GM08714 (cell line): Measurements from ENCODE around the gene SH3RF3.
"Not testable (repeated sequence)": the region's sequence is repeated elsewhere in the genome, so short reads cannot be mapped to it uniquely, and the experiment has no call there.

ENCODE experiments used
- H3K4me3 ChIP-seq: fragments of 200-500 bp; sonication (Bioruptor generic); 2 replicates; pipeline ENCODE4 v1.5.1; 2014; ENCODE audit warnings: mild to moderate bottlenecking, low read length, inconsistent platforms
- ZNF274 ChIP-seq: IDR thresholded peaks from 2 replicates; pipeline ENCODE4 v1.6.1; 2012; ENCODE audit warnings: mild to moderate bottlenecking, low read depth, low read length

Gene SH3RF3

DNA sequence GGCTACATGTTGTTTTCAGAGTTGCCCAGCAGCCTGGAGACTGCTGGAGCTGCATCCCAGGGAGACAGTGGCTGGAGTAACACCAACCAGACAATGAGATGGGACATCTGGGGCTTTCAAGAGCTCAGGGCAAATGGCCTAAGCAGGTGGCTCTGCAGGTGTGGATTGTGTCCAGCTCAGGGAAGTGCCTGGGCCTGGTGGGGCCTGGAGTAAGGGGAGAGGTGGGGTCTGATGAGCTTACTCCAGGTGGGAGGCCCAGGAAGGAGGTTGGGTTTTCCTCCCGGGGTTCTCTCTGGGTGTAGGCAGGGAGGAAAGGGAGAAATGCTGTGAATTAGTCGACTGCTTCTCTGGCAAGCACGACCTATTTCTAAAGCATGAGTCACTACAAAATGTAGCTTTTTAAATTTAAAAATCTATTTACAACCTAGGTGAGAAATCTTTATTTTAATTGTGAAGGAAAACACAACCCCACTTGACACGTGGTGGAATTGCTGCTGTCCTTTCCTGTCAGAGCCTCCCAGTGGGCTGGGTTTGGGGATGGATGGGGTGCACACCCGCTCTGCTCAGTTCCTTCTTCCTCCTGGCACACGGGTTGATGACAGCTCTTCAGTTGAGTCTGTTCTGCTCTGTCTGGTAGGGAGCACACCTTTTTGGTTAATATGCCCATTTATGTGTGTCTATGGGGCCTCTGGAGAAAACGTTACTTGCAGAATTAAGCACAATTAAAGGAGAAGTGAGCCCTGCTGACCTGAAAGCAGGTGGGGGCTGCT, 81.6 kb downstream of the SH3RF3 start:
- no peak for TF ChIP-seq ZNF274
- H3K4me3 ChIP-seq, result no peak overlapping the region

DNA sequence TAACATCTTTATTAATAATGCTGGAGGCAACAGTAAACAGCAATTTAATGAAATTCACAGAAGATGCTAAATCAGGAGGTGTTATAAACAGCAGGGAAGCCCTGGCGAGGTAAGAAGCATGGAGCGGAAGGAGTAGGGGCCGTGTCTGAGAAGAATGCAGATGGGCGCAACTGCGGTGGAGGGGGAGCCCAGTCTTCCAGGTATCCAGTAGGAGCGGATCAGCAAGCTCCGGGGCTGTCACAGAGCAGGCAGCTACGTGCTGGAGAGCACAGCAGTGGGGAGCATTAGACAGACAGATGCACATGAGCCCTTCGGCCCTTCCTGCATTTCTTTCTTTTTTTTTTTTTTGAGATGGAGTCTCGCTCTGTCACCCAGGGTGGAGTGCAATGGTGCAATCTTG, 82.3 kb downstream of the SH3RF3 start:
- H3K4me3 ChIP-seq, result no peak overlapping the region
- no peak for TF ChIP-seq ZNF274

DNA sequence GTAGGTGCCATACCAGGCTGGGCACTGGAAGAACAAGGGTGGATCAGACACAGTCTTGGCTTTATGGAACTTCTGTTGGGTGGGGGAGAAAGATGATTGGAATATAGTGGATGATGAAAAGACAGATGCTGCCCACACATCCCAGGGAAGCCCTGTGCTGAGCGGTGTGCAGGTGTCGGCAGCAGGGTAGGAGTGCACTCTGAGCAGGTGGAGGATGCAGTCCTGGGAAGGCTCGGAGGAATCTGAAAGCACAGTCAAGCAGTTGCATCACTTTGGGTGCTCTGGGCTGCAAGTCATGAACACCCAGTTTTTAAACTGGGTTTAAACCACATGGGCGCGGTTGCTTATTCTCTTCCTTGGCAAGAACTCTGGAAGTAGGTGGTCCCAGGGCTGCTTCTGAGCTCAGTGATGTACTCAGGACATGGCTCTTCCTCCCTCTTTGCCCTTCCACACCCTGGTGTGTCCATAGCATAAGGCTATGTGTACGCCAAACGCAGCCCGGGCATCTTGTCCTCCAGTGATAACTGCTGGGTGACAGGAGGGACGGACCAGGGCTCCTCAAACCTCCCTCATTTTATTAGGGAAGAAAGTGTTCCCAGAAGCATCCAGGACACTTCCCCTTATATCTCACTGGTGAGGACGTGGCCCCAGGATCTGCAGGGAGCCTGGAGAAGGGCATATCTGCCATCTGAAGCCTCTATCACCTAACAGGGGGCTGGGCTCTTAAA, 84.0 kb downstream of the SH3RF3 start:
- no peak overlapping the region for H3K4me3 ChIP-seq
- no peak for TF ChIP-seq ZNF274

DNA sequence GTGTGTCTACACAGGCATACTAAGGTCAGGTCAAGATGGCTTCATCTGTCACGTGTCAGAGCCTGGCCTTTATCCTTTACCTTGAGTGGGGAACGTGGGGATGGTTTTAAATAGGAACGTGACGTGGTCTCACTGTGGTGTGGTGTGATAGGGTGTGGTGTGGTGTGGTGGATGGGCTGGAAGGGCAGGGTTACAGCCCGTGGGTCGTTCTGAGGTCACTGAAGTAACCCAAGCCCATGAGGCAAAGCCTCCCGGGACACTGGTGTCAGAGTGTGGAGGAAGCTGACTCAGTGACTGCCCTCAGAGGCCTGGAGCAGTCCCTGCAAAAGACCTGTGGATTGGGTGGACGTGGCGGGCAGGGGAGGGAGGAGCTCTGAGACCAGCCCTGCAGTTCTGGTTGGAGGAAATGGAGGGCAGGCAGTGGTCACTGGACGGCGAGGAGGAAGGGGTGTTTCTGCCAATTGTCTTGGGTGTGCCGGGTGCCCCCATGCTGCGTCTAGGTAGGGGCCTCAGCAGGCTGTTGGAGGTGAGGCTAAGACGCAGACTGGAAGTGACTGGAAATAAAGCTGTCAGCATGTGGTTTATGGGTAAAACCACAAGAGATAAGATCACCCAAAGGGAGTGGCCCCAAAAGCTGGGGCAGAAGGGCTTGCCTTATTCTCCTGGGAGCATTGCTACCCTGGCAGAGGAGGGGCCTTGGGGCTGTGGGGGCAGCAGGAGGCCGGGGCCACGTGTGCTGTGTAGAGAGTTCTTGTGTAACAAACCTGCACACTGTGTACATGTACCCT, 84.8 kb downstream of the SH3RF3 start:
- H3K4me3 ChIP-seq, result no peak overlapping the region
- no peak for TF ChIP-seq ZNF274

DNA sequence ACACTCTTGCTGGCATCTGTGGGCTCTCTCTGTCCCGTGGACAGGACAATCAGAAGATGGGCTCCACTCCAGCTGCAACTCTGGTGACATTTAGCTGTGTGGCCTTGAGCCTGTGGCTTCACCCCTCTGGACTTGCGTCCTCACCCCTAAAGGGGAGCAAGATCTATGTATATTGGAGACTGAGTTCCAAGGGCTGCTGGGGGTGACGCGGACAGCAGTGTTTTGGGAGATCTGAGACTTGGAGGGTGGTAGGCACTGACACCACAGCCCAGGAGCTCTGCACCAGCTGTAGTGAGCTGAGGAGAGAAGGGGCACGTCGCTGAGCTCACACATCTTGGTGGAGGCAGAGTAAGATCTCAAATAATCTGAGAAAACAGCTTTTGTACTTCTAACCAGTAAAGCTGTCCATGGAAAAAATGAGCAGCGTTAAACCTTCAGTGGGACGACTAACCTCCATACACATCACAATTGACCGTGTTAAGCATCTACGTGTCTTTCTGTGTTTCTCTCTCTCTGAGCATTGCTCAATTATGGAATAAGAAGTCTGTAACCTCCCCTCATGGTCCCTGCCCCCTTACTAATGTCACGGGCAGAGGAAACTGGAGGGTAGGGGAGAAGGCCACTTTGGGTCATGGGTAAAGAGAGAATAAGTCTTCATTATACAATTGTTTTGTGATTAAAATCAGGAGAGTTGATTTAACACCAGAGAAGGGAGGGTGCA, 85.8 kb downstream of the SH3RF3 start:
- no peak overlapping the region for H3K4me3 ChIP-seq

DNA sequence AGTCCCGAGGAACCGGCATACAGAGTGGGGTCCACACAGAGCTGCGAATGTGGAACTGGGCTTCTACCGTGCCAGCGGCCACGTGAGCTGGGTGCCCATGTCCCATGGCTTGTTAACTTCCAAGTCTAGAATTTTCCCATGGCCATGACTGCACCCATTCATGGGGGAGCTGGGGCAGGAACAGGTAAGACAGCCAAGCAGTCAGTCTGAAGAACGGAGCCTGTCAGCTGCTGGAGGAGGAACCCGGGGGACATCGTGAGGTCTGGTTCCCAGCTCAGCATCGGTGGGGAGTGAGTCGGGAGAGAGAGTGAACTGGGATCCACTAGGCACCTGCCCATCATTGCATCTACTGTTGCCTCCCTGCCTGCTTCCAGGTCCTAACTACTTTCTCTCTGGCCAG, 86.9 kb downstream of the SH3RF3 start:
- no peak overlapping the region for H3K4me3 ChIP-seq
- TF ChIP-seq ZNF274, result no peak

More for the DNA sequence above, 85.8 kb downstream of the SH3RF3 start:
- TF ChIP-seq ZNF274, result no peak

DNA sequence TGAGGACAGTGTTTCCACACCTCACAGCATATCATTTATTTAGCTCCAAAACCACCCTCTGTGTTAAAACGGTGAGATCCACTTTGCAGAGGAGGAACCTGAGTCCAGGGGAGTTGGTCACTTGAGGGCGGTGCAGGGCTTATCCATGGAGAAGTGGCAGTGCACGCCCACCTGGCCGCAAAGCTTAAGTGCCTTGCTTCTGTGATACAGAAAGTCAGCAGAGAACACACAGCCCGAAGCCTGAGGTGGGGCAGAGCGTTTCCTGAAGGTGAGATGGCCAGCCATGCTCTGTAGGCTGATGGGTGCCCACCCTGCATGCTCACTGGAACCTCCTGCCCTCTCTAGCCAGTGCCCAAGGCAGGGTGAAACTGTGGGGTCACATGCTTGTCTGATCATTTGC, 87.3 kb downstream of the SH3RF3 start:
- no peak overlapping the region for H3K4me3 ChIP-seq
- no peak for TF ChIP-seq ZNF274

DNA sequence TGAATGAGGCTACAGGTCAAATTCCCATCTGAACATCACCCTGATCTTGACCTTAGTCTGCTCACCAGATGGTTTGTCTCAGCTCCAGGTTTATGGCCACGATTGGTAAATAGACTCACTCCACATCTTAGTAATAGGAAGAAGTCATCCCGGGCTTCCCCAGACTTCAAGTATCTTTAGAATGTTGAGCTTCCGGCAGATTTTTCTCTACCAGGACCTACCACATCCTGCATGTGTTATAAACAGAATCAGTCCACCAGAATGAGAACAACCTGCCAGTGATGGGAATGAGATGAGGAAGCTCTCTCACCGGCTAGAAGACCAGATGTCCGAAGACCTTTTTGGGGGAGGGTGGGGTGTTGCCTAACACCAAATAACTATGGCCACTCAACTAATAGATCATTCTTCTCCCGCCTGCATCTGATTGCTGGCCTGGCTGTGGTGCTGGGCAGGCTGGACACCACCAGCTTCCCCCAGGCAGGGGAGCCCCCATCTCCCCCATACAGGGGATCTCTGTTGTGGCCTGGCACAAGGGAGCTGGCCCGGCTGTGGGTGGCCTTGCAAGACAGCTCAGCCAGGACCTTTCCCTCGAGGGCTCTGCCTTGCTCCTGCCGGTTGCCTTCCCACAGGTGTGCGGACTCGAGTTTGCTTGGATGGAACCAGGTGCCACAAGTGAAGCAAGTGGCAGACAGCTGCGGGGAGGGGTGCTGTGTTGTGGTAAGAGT, 88.5 kb downstream of the SH3RF3 start:
- H3K4me3 ChIP-seq, result no peak overlapping the region
- no peak for TF ChIP-seq ZNF274

DNA sequence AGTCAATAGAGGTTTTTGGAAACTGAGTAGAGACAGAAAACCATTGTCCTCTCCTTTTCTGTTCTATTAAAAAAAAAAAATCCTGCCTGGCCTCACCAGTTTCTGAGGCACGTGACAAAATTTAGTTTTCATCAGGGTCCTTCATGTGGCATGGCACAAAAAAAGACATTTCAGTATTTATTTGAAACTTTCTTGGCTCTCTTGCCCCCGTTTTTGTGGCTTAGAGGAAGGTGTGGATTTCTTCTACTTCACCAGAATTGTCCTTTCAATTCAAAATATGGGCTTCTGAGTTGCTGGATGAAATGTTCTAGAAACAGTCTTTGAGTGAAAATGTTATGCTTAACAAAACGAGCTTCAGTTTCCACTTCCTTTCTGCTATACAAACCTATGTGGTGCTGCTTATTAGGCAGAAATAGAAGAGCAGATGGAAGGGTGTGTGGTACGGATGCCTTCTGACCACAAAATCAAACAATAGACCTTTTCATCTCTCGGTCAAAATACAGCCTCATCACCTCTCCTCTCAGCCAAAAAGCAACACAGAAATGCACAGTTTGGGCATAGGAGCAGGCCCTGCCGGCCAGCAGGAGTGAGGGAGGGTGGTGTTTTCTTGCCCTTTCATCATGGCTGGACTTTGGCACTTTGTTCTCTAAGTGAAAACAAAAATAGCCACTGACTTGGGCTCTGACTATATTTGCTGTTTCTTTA, 89.2 kb downstream of the SH3RF3 start:
- no peak overlapping the region for H3K4me3 ChIP-seq
- TF ChIP-seq ZNF274, result no peak

DNA sequence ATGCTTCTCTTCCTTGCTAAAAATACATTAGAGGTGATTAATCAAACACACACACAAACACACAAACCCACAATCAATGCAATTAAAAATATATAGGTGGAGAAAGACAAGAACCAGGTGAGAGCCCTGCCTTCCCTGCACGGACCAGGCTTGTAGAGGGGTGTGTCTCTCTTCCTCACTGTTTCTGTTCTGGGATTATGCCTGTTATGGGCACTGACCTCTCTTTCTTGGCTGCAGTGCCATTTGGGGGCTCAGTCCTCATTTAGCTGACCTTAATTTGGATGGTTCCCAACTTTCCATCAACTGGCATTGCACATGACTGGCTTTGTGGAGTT, 89.8 kb downstream of the SH3RF3 start:
- no peak for TF ChIP-seq ZNF274
- no peak overlapping the region for H3K4me3 ChIP-seq

DNA sequence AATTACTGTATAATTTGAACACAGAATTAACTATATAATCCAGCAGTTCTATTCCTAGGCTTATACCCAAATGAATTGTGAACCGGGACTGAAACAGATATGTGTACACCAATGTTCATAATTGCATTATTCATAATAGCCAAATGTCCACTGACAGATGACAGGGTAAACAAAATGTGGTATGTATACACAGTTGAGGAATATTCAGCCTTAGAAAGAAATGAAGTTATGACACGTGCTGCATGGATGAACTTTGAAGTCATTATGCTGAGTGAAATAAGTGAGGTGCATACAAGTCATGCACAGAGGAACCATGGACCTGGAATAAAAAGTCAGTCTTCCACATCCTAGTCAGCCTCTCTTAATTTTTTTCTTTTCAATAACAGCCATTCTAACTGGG, 91.9 kb downstream of the SH3RF3 start:
- TF ChIP-seq ZNF274, result no peak
- H3K4me3 ChIP-seq, result no peak overlapping the region

DNA sequence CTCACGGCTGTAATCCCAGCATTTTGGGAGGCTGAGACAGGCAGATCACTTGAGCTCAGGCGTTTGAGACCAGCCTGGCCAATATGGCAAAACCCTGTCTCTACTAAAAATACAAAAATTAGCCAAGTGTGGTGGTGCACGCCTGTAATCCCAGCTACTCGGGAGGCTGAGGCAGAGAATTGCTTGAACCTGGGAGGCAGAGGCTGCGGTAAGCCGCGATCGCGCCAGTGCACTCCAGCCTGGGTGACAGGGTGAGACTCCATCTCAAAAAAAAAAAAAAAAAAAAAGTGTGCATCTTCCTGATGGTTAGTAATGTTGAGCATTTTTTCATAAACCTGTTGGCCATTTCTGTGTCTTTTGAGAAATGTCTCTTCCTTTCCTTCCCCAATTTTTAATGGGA, 92.3 kb downstream of the SH3RF3 start:
- not testable (repeated sequence) for H3K4me3 ChIP-seq

DNA sequence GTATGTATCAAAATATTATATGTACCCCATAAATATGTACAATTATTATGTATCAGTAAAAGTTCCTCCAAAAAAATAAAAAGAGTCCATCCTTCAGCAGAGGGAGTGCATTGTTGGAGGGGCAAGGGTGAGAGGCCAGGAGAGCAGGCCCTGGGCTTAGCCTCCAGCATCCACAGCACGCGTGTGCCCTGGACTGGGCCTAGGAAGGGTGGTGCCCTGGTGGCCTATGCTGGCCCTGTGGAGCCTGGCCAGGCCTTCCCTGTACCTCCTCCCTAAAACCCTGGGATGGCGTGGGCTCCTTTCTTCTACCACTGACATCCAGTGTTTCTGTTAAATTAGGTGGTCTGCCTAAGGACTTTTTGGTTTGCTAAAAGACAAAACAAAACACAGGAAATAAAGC, 93.4 kb downstream of the SH3RF3 start:
- TF ChIP-seq ZNF274, result no peak

DNA sequence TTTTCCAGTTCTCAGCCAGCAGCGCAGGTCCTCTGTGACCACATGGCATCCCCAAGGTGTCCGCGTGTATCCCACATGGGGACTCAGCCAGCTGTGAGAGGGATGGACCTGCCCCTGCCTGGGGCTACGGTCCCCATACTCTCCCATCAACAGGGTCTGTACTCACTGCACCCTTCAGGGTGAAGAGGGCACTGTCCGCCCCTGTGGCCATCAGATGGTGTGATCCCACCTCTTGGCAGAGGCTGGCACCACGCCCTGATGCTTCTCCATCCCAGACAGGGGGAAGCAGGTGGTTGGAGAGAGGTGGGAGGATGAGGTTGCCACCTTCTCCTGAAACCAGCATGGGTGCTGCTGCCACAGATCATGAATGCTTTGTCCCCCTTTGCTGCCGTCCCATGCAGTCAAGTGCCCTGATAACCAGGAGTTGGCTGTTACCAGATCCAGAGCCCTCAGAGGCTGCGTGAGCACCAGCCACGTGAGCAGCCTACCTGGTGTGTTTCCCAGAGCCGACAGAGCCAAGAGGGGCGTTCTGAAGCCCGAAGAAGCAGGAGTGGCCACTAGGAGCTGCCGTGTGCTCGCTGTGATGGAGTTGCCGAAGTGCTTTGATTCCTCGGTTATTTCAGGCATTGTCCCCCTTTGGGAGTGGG, 93.9 kb downstream of the SH3RF3 start:
- no peak for TF ChIP-seq ZNF274
- no peak overlapping the region for H3K4me3 ChIP-seq

More for the DNA sequence above, 93.4 kb downstream of the SH3RF3 start:
- no peak overlapping the region for H3K4me3 ChIP-seq
